ENCODE results near the gene TFDP2.

The TFDP2 gene

DNA sequence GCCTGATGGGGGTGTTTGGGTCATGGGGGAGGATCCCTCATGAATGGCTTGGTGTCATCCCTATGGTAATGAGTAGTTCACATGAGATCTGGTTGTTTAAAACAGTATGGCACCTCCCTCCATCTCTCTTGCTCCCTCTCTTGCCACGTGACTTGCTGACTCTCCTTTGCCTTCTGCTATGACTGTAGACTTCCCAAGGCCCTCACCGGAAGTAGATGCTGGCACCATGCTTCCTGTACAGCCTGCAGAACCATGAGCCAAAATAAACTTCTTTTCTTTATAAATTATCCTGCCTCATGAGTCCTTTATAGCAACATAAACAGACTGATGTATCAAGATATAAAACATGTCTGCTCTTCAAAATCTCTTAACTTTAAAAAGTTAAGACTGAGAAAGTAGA is 96.1 kb downstream of the TFDP2 start:
- H3K36me3 ChIP-seq (replicated peaks in 1 of 2; ENCODE audit: control insufficient read depth in 2 of 2, insufficient read depth in 2 of 2, low read length in 2 of 2): peaks cover 0 to 2% of the 10 kb centered on the region in 2 donors
- H2BK5ac ChIP-seq (ENCODE audit: low read length): no peak overlapping the region
- H3K9ac ChIP-seq (ENCODE audit: low read depth, low read length, poor library complexity): no peak overlapping the region
- no peak overlapping the region for H3K4me2 ChIP-seq (ENCODE audit: insufficient read depth, low read length, poor library complexity, severe bottlenecking)
- H2AFZ ChIP-seq (ENCODE audit: low read length): no peak overlapping the region
- no peak overlapping the region for H2BK12ac ChIP-seq (ENCODE audit: low read length)
- no peaks in the 10 kb centered on the region for H3K4me1 ChIP-seq (ENCODE audit: control insufficient read depth in 2 of 2, insufficient read depth in 1 of 2, low read depth in 1 of 2, low read length in 2 of 2)
- no peak overlapping the region for H4K8ac ChIP-seq (ENCODE audit: low read depth, low read length)
- no peak overlapping the region for H3K27ac ChIP-seq (replicated peaks; ENCODE audit: low read length)
- no peak overlapping the region for H3K18ac ChIP-seq (ENCODE audit: low read length)
- no peak overlapping the region for H3K23ac ChIP-seq (ENCODE audit: low read depth, low read length, poor library complexity)
- H3K4me3 ChIP-seq (ENCODE audit: low read length in 2 of 2): no peak overlapping the region
- DNase-seq (ENCODE audit: low spot score): no peak
- no peak overlapping the region for H2BK120ac ChIP-seq (ENCODE audit: low read depth, low read length)
- no peak overlapping the region for H2BK15ac ChIP-seq (ENCODE audit: low read length)
- no peaks in the 10 kb centered on the region for H3K27me3 ChIP-seq (ENCODE audit: control insufficient read depth in 3 of 3, insufficient read depth in 3 of 3, low read depth in 1 of 3, low read length in 3 of 3)
- no CpG with 5 or more reads among the region's 2 CpGs for WGBS, 2 donors (ENCODE audit: extremely low coverage in 2 of 2, insufficient read length in 2 of 2, insufficient replicate concordance in 1 of 2)
- H3K79me1 ChIP-seq (ENCODE audit: low read depth, low read length): no peaks in the 10 kb centered on the region
- H4K91ac ChIP-seq (ENCODE audit: low read depth, low read length, poor library complexity): no peak overlapping the region
- H2AK5ac ChIP-seq (ENCODE audit: low read depth, low read length): no peak overlapping the region
- H3K9me3 ChIP-seq (replicated peaks in 1 of 2; ENCODE audit: control insufficient read depth in 2 of 2, insufficient read depth in 1 of 2, low read depth in 1 of 2, low read length in 2 of 2): peaks cover 0 to 11% of the 10 kb centered on the region in 2 donors
- H3K14ac ChIP-seq (ENCODE audit: low read length): no peak overlapping the region
- no peak overlapping the region for H3K4ac ChIP-seq (ENCODE audit: low read length)

DNA sequence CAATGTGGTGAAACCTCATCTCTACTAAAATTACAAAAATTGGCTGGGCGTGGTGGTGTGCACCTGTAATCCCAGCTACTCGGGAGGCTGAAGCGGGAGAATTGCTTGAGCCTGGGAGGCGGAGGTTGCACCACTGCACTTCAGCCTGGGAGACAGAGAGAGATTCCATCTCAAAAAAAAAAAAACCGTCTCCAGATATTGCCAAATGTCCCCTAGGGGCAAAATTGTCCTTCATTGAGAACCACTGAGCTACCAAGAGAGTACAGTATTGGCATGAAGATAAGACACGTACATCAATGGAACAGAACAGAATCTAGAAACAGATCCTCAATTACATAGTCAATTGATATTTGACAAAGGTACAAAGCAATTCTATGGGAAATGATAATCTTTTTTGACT is 98.0 kb downstream of the TFDP2 start:
- Histone ChIP-seq H3K14ac (ENCODE audit: low read length) (no peak overlapping the region), H3K9ac (ENCODE audit: low read depth, low read length, poor library complexity) (no peak overlapping the region), H3K4ac (ENCODE audit: low read length) (no peak overlapping the region), H2AK5ac (ENCODE audit: low read depth, low read length) (no peak overlapping the region), H3K23ac (ENCODE audit: low read depth, low read length, poor library complexity) (no peak overlapping the region), H3K36me3 (replicated peaks in 1 of 2; ENCODE audit: control insufficient read depth in 2 of 2, insufficient read depth in 2 of 2, low read length in 2 of 2) (no peaks in the 10 kb centered on the region), H3K18ac (ENCODE audit: low read length) (no peak overlapping the region), H3K4me1 (ENCODE audit: control insufficient read depth in 2 of 2, insufficient read depth in 1 of 2, low read depth in 1 of 2, low read length in 2 of 2) (no peaks in the 10 kb centered on the region), H3K27me3 (ENCODE audit: control insufficient read depth in 3 of 3, insufficient read depth in 3 of 3, low read depth in 1 of 3, low read length in 3 of 3) (no peaks in the 10 kb centered on the region), H2BK120ac (ENCODE audit: low read depth, low read length) (no peak overlapping the region), H2BK12ac (ENCODE audit: low read length) (no peak overlapping the region), H3K27ac (replicated peaks; ENCODE audit: low read length) (no peak overlapping the region), H2BK5ac (ENCODE audit: low read length) (no peak overlapping the region), H4K8ac (ENCODE audit: low read depth, low read length) (no peak overlapping the region), H3K4me3 (ENCODE audit: low read length in 2 of 2) (no peak overlapping the region), H3K79me1 (ENCODE audit: low read depth, low read length) (no peaks in the 10 kb centered on the region), H2BK15ac (ENCODE audit: low read length) (no peak overlapping the region), H3K9me3 (replicated peaks in 1 of 2; ENCODE audit: control insufficient read depth in 2 of 2, insufficient read depth in 1 of 2, low read depth in 1 of 2, low read length in 2 of 2) (peaks cover 0 to 6% of the 10 kb centered on the region in 2 donors), H4K91ac (ENCODE audit: low read depth, low read length, poor library complexity) (no peak overlapping the region), H3K4me2 (ENCODE audit: insufficient read depth, low read length, poor library complexity, severe bottlenecking) (no peak overlapping the region), H2AFZ (ENCODE audit: low read length) (no peak overlapping the region)
- no CpG with 5 or more reads among the region's 6 CpGs for WGBS, 2 donors (ENCODE audit: extremely low coverage in 2 of 2, insufficient read length in 2 of 2, insufficient replicate concordance in 1 of 2)
- no peak for DNase-seq (ENCODE audit: low spot score)

DNA sequence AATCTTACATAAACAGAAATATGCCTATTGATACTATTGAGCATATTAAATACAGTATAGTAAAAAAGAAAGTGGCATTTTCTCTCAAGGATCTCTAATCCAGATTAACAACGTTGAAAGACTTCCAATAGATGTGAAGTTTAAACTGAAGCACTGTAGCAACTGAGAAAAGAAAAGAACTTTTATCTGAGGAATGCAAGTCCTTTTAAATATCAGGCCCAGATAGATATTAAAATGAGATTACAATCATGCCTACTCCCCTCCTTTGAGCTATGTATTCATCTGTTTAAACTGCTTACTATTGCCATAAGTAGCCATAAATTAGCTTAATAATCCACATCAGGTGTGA is 102.3 kb downstream of the TFDP2 start:
- H3K36me3 ChIP-seq (replicated peaks in 1 of 2; ENCODE audit: control insufficient read depth in 2 of 2, insufficient read depth in 2 of 2, low read length in 2 of 2): peaks cover 0 to 2% of the 10 kb centered on the region in 2 donors
- H4K8ac ChIP-seq (ENCODE audit: low read depth, low read length): no peak overlapping the region
- H3K9me3 ChIP-seq (replicated peaks in 1 of 2; ENCODE audit: control insufficient read depth in 2 of 2, insufficient read depth in 1 of 2, low read depth in 1 of 2, low read length in 2 of 2): peaks cover 0 to 6% of the 10 kb centered on the region in 2 donors
- WGBS, 2 donors (ENCODE audit: extremely low coverage in 2 of 2, insufficient read length in 2 of 2, insufficient replicate concordance in 1 of 2): no CpG with 5 or more reads among the region's 1 CpG
- no peak overlapping the region for H2BK120ac ChIP-seq (ENCODE audit: low read depth, low read length)
- H2AK5ac ChIP-seq (ENCODE audit: low read depth, low read length): no peak overlapping the region
- H4K91ac ChIP-seq (ENCODE audit: low read depth, low read length, poor library complexity): no peak overlapping the region
- H3K14ac ChIP-seq (ENCODE audit: low read length): no peak overlapping the region
- H3K27ac ChIP-seq (replicated peaks; ENCODE audit: low read length): no peak overlapping the region
- no peak overlapping the region for H2AFZ ChIP-seq (ENCODE audit: low read length)
- no peak overlapping the region for H3K18ac ChIP-seq (ENCODE audit: low read length)
- no peak overlapping the region for H3K9ac ChIP-seq (ENCODE audit: low read depth, low read length, poor library complexity)
- no peak for DNase-seq (ENCODE audit: low spot score)
- no peak overlapping the region for H2BK12ac ChIP-seq (ENCODE audit: low read length)
- no peaks in the 10 kb centered on the region for H3K79me1 ChIP-seq (ENCODE audit: low read depth, low read length)
- no peak overlapping the region for H3K4ac ChIP-seq (ENCODE audit: low read length)
- no peak overlapping the region for H2BK15ac ChIP-seq (ENCODE audit: low read length)
- no peak overlapping the region for H3K4me2 ChIP-seq (ENCODE audit: insufficient read depth, low read length, poor library complexity, severe bottlenecking)
- H3K27me3 ChIP-seq (ENCODE audit: control insufficient read depth in 3 of 3, insufficient read depth in 3 of 3, low read depth in 1 of 3, low read length in 3 of 3): no peaks in the 10 kb centered on the region
- H3K4me3 ChIP-seq (ENCODE audit: low read length in 2 of 2): no peak overlapping the region
- H3K23ac ChIP-seq (ENCODE audit: low read depth, low read length, poor library complexity): no peak overlapping the region
- H2BK5ac ChIP-seq (ENCODE audit: low read length): no peak overlapping the region
- H3K4me1 ChIP-seq (ENCODE audit: control insufficient read depth in 2 of 2, insufficient read depth in 1 of 2, low read depth in 1 of 2, low read length in 2 of 2): no peaks in the 10 kb centered on the region

- H3K4ac ChIP-seq (ENCODE audit: low read length): no peak overlapping the region
- H3K36me3 ChIP-seq (replicated peaks in 1 of 2; ENCODE audit: control insufficient read depth in 2 of 2, insufficient read depth in 2 of 2, low read length in 2 of 2): peaks cover 0 to 2% of the 10 kb centered on the region in 2 donors
- no peak overlapping the region for H3K9ac ChIP-seq (ENCODE audit: low read depth, low read length, poor library complexity)
- H2BK15ac ChIP-seq (ENCODE audit: low read length): no peak overlapping the region
- no peak overlapping the region for H2AFZ ChIP-seq (ENCODE audit: low read length)
- H4K8ac ChIP-seq (ENCODE audit: low read depth, low read length): no peak overlapping the region
- no CpG with 5 or more reads among the region's 6 CpGs for WGBS, 2 donors (ENCODE audit: extremely low coverage in 2 of 2, insufficient read length in 2 of 2, insufficient replicate concordance in 1 of 2)
- H2BK5ac ChIP-seq (ENCODE audit: low read length): no peak overlapping the region
- no peaks in the 10 kb centered on the region for H3K79me1 ChIP-seq (ENCODE audit: low read depth, low read length)
- H3K27ac ChIP-seq (replicated peaks; ENCODE audit: low read length): no peak overlapping the region
- H3K18ac ChIP-seq (ENCODE audit: low read length): no peak overlapping the region
- H3K27me3 ChIP-seq (ENCODE audit: control insufficient read depth in 3 of 3, insufficient read depth in 3 of 3, low read depth in 1 of 3, low read length in 3 of 3): no peaks in the 10 kb centered on the region
- DNase-seq (ENCODE audit: low spot score): no peak
- H3K4me3 ChIP-seq (ENCODE audit: low read length in 2 of 2): no peak overlapping the region
- no peak overlapping the region for H2AK5ac ChIP-seq (ENCODE audit: low read depth, low read length)
- H3K14ac ChIP-seq (ENCODE audit: low read length): no peak overlapping the region
- H3K9me3 ChIP-seq (replicated peaks in 1 of 2; ENCODE audit: control insufficient read depth in 2 of 2, insufficient read depth in 1 of 2, low read depth in 1 of 2, low read length in 2 of 2): peaks cover 0 to 6% of the 10 kb centered on the region in 2 donors
- no peak overlapping the region for H3K4me2 ChIP-seq (ENCODE audit: insufficient read depth, low read length, poor library complexity, severe bottlenecking)
- H3K23ac ChIP-seq (ENCODE audit: low read depth, low read length, poor library complexity): no peak overlapping the region
- H2BK120ac ChIP-seq (ENCODE audit: low read depth, low read length): no peak overlapping the region
- no peak overlapping the region for H4K91ac ChIP-seq (ENCODE audit: low read depth, low read length, poor library complexity)
- no peaks in the 10 kb centered on the region for H3K4me1 ChIP-seq (ENCODE audit: control insufficient read depth in 2 of 2, insufficient read depth in 1 of 2, low read depth in 1 of 2, low read length in 2 of 2)
- no peak overlapping the region for H2BK12ac ChIP-seq (ENCODE audit: low read length)
These were observed 102.9 kb downstream of the TFDP2 start for GRCh38 chr3:142046320-142047020.
